Pancreas (tissue), 10 donors: ENCODE results near the gene NOD2. TPM values are rescaled to one million over a fixed set of nuclear protein-coding genes. Genes with fewer than 3 reads are reported as not detected.

Source experiments
- ATAC-seq, 4 donors: fragments of 200-7000 bp; cut with Tn5 transposase; one replicate each; pipeline versions ENCODE4 v1.8.0 to v1.9.1; 2020; ENCODE audit warnings: mild to moderate bottlenecking in 4 of 4, moderate library complexity in 4 of 4
- DNase-seq, 6 donors: peaks; one replicate each; pipeline ENCODE4 v3.0.0-alpha.2; 2020
- FAIRE-seq: peaks from 2 replicates; lab custom pipeline; 2012; peaks lifted over from hg19 to GRCh38; lab: Jason Lieb, UNC
- H3K27ac ChIP-seq, 4 donors: fragments of 200-600 bp; sonication (generic); 1 replicate in 3 of 4; 2 replicates in 1 of 4; pipeline versions ENCODE4 v1.5.0 to v1.8.0; 2020
- H3K27me3 ChIP-seq, 4 donors: fragments of 200-600 bp; one replicate each; pipeline ENCODE4 v1.8.0; 2021
- H3K36me3 ChIP-seq, 3 donors: fragments of 200-600 bp; sonication (generic) in 1 of 3; one replicate each; pipeline versions ENCODE4 v1.5.0 to v1.8.0; 2020 to 2021
- H3K4me1 ChIP-seq, 3 donors: fragments of 200-600 bp; one replicate each; pipeline ENCODE4 v1.8.0; 2021
- H3K4me3 ChIP-seq, 4 donors: fragments of 200-600 bp; sonication (generic) in 2 of 4; one replicate each; pipeline versions ENCODE4 v1.5.0 to v1.8.0; 2020 to 2021
- H3K9me3 ChIP-seq, 4 donors: fragments of 200-600 bp; one replicate each; pipeline ENCODE4 v1.8.0; 2021
- WGBS, 2 donors: extraction: QIAGEN DNeasy Blood & Tissue Kit; methylation state at CpG; one replicate each; pipeline ENCODE4 v1.1.7; 2013; 5-methylcytosine and 5-hydroxymethylcytosine counted together
- intact Hi-C, 3 donors: fragments of 100-400 bp; cut with DNase I; formaldehyde crosslinking; loops; one replicate each; pipeline versions ENCODE4 v1.11.1 to v1.14.2; 2022
- polyA plus RNA-seq, 2 donors: library from polyadenylated mRNA; stranded (reverse); fragments of 200-250 nt; gene quantifications; one replicate each; pipeline ENCODE4 v1.2.3, GENCODE V29; 2013
- total RNA-seq, 6 donors: library from RNA; stranded (reverse); fragmentation: NEBNext Ultra II Directional in 4 of 6; extraction: Animal tissue kit (Norgen Biotek cat#: 25700) in 4 of 6; gene quantifications; one replicate each; pipeline versions ENCODE4 v1.2.1 to v1.2.4, GENCODE V29; 2021 to 2023
- TF ChIP-seq, protein P1 (sequence below), 4 donors: fragments of 200-600 bp; sonication (generic) in 3 of 4; IDR thresholded peaks; one replicate each; pipeline versions ENCODE4 v1.5.0 to v1.8.0; 2021; ENCODE audit warnings: antibody characterized with exemption in 4 of 4
- donor health status: healthy with polysubstance abuse.
- donor health status: DM: no; HTN: no; CAD: no; lungs with moderate emphysema.
- donor health status: DM: no; HTN: no; CAD: no.
- donor health status: control.
- donor health status: control.
- donor health status: Bipolar disorder and iron deficiency.
- donor health status: DM: yes; HTN: yes; CAD: no.
- donor health status: DM: no; HTN: no; CAD: no.
- donor health status: DM: no; HTN: no; CAD: no.
- donor health status: DM: yes; HTN: yes; CAD: no.

NOD2 gene
- total and polyA plus RNA-seq, 8 donors, result 0.08 to 2.1 (median 0.27) TPM

GRCh38 chr16:50697881-50698767 lies 4.7 kb downstream of the NOD2 start:
- Histone ChIP-seq H3K27ac (peak overlapping the region in 2 of 4 donors; percentile 26 to 60), H3K4me3 (peak overlapping the region in 1 of 4 donors; percentile 29), H3K36me3 (no peaks in the 10 kb centered on the region), H3K4me1 (peaks cover 0 to 5% (median 0%) of the 10 kb centered on the region in 3 donors), H3K9me3 (no peaks in the 10 kb centered on the region), H3K27me3 (no peaks in the 10 kb centered on the region)
- FAIRE-seq, result no peak
- WGBS, 2 donors, result 51 to 58% methylated on average over 19 of the region's 19 CpGs
- TF ChIP-seq, protein P1, sequence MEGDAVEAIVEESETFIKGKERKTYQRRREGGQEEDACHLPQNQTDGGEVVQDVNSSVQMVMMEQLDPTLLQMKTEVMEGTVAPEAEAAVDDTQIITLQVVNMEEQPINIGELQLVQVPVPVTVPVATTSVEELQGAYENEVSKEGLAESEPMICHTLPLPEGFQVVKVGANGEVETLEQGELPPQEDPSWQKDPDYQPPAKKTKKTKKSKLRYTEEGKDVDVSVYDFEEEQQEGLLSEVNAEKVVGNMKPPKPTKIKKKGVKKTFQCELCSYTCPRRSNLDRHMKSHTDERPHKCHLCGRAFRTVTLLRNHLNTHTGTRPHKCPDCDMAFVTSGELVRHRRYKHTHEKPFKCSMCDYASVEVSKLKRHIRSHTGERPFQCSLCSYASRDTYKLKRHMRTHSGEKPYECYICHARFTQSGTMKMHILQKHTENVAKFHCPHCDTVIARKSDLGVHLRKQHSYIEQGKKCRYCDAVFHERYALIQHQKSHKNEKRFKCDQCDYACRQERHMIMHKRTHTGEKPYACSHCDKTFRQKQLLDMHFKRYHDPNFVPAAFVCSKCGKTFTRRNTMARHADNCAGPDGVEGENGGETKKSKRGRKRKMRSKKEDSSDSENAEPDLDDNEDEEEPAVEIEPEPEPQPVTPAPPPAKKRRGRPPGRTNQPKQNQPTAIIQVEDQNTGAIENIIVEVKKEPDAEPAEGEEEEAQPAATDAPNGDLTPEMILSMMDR (IDR thresholded peaks at IDR 0.05), result no peak
- peak in 2 of 6 donors; percentile 25 to 54 for DNase-seq
- ATAC-seq, result peak in 3 of 4 donors; percentile 54 to 76 (median 67)
- intact Hi-C loops, result no loop called here

DNA sequence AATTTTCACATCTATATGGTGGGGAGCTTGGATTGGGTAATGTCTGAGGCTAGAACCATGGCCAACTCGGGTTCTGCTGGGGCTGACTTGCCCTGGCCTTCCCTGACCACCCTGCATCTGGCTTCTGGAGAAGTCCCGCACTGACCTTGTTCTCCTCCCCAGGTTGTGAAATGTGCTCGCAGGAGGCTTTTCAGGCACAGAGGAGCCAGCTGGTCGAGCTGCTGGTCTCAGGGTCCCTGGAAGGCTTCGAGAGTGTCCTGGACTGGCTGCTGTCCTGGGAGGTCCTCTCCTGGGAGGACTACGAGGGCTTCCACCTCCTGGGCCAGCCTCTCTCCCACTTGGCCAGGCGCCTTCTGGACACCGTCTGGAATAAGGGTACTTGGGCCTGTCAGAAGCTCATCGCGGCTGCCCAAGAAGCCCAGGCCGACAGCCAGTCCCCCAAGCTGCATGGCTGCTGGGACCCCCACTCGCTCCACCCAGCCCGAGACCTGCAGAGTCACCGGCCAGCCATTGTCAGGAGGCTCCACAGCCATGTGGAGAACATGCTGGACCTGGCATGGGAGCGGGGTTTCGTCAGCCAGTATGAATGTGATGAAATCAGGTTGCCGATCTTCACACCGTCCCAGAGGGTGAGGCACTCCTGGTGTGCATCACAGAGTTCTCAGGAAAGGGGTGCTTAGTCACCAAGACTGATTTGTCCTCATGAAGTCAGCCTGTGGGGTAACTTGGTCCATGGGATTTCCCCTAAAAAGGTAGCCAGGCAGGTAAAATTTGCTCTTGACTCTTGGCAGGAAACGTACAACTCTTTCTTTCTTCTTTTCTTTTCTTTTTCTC lies 6.1 kb downstream of the NOD2 start:
- intact Hi-C loops, result no loop called here
- DNase-seq (peak in 1 of 6 donors; percentile 51), FAIRE-seq (no peak), ATAC-seq (peak in 1 of 4 donors; percentile 21)
- no peak overlapping the region for H3K4me3 ChIP-seq
- no peaks in the 10 kb centered on the region for H3K36me3 ChIP-seq
- 75 to 82% methylated on average over 19 of the region's 19 CpGs for WGBS, 2 donors
- no peak overlapping the region for H3K27ac ChIP-seq
- H3K27me3 ChIP-seq, result no peaks in the 10 kb centered on the region
- TF ChIP-seq, protein P1 (IDR thresholded peaks at IDR 0.05), result no peak
- no peaks in the 10 kb centered on the region for H3K9me3 ChIP-seq
- H3K4me1 ChIP-seq, result peaks cover 0 to 5% (median 0%) of the 10 kb centered on the region in 3 donors

- no peak for DNase-seq
- whole genome bisulfite sequencing, 2 donors, result 92 to 95% methylated on average over 3 of the region's 3 CpGs
- H3K4me1 ChIP-seq, result no peaks in the 10 kb centered on the region
- intact Hi-C loops, result no loop called here
- no peak overlapping the region for H3K4me3 ChIP-seq
- H3K9me3 ChIP-seq, result no peaks in the 10 kb centered on the region
- H3K36me3 ChIP-seq, result no peaks in the 10 kb centered on the region
- H3K27me3 ChIP-seq, result no peaks in the 10 kb centered on the region
- no peak overlapping the region for H3K27ac ChIP-seq
- no peak for FAIRE-seq
- TF ChIP-seq, protein P1 (IDR thresholded peaks at IDR 0.05), result no peak
- no peak for ATAC-seq
Measured at GRCh38 chr16:50702725-50703124, 9.3 kb downstream of the NOD2 start.

DNA sequence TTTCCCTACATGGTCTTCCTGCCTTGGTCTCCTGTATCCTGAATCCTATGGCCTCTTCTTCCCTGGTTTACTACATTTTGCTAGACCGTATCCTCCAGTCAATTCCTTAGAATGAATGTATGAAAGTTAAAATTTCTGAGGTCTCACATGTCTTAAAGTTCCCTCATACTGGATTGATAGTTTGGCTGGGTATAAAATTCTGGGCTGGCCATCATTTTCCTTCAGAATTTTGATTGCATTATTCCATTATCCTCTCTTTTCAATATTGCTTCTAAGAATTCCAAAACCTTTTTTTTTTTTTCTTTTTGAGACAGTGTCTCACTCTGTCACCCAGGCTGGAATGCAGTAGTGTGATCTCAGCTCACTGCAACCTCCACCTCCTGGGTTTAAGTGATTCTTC lies 10.8 kb downstream of the NOD2 start:
- Histone ChIP-seq H3K36me3 (no peaks in the 10 kb centered on the region), H3K9me3 (no peaks in the 10 kb centered on the region), H3K4me1 (no peaks in the 10 kb centered on the region), H3K27me3 (no peaks in the 10 kb centered on the region), H3K27ac (no peak overlapping the region), H3K4me3 (no peak overlapping the region)
- TF ChIP-seq, protein P1 (IDR thresholded peaks at IDR 0.05), result no peak
- intact Hi-C loops, result no loop called here
- 63 to 71% methylated on average over 1 of the region's 1 CpG for WGBS, 2 donors
- ATAC-seq, result no peak
- no peak for FAIRE-seq
- DNase-seq, result no peak
